Gastroesophageal sphincter (tissue), 4 donors: ENCODE results near the gene SFTA2. TPM values are rescaled to one million over a fixed set of nuclear protein-coding genes. Genes with fewer than 3 reads are reported as not detected.
"Not testable (repeated sequence)": the region's sequence is repeated elsewhere in the genome, so short reads cannot be mapped to it uniquely, and the experiment has no call there.

Experiments
- ATAC-seq: fragments of 150-250 bp; one replicate; pipeline ENCODE4 v1.9.1; 2016; ENCODE audit warnings: mild to moderate bottlenecking, moderate library complexity
- H3K27ac ChIP-seq, 4 donors: fragments of 200-600 bp; sonication (generic) in 3 of 4; 1 replicate in 3 of 4; 2 replicates in 1 of 4; pipeline ENCODE4 v1.5.1; 2016 to 2019
- H3K27me3 ChIP-seq: fragments of 200-600 bp; sonication (generic); one replicate; pipeline ENCODE4 v1.5.1; 2019
- H3K36me3 ChIP-seq, 2 donors: fragments of 200-600 bp; sonication (generic); one replicate each; pipeline ENCODE4 v1.5.1; 2019; ENCODE audit warnings: control low read depth in 1 of 2
- H3K4me1 ChIP-seq, 3 donors: fragments of 200-600 bp; sonication (generic); 1 replicate in 2 of 3; 2 replicates in 1 of 3; pipeline ENCODE4 v1.5.1; 2016 to 2019; ENCODE audit warnings: control low read depth in 2 of 3
- H3K4me3 ChIP-seq, 2 donors: fragments of 200-600 bp; sonication (generic); one replicate each; pipeline ENCODE4 v1.5.1; 2019; ENCODE audit warnings: mild to moderate bottlenecking in 1 of 2, moderate library complexity in 1 of 2
- H3K9me3 ChIP-seq, 3 donors: fragments of 200-600 bp; sonication (generic); one replicate each; pipeline ENCODE4 v1.5.1; 2017 to 2019; ENCODE audit warnings: control low read depth in 2 of 3
- CTCF ChIP-seq, 4 experiments: fragments of 200-600 bp in 2 of 4; fragments of 450-650 bp in 2 of 4; sonication (generic) in 1 of 4; IDR thresholded peaks; one replicate each; pipeline ENCODE4 v1.5.1; 2017 to 2019; ENCODE audit warnings: antibody characterized with exemption in 4 of 4, mild to moderate bottlenecking in 2 of 4, moderate library complexity in 2 of 4
- EP300 ChIP-seq: sonication (generic); formaldehyde crosslinking; IDR thresholded peaks from one replicate; pipeline ENCODE4 v1.6.1; 2017; ENCODE audit warnings: antibody characterized with exemption, mild to moderate bottlenecking
- POLR2A ChIP-seq, 2 donors: fragments of 450-650 bp; IDR thresholded peaks; one replicate each; pipeline ENCODE4 v1.6.1; 2017; ENCODE audit warnings: antibody characterized with exemption in 2 of 2, mild to moderate bottlenecking in 2 of 2, moderate library complexity in 1 of 2
- POLR2AphosphoS5 ChIP-seq: sonication (generic); formaldehyde crosslinking; IDR thresholded peaks from one replicate; pipeline ENCODE4 v1.6.1; 2017; ENCODE audit warnings: antibody characterized with exemption
- WGBS, 2 donors: methylation state at CpG; one replicate each; pipeline ENCODE4 v1.1.5; 2018; ENCODE audit warnings: low coverage in 1 of 2; 5-methylcytosine and 5-hydroxymethylcytosine counted together
- total RNA-seq, 4 donors: library from RNA; depleted of rRNA; stranded (reverse); fragments of >200 nt; gene quantifications; one replicate each; pipeline ENCODE4 v1.1.0, GENCODE V29; 2016

SFTA2 gene
- total RNA-seq, 4 donors from 2014 or later, result not detected

DNA sequence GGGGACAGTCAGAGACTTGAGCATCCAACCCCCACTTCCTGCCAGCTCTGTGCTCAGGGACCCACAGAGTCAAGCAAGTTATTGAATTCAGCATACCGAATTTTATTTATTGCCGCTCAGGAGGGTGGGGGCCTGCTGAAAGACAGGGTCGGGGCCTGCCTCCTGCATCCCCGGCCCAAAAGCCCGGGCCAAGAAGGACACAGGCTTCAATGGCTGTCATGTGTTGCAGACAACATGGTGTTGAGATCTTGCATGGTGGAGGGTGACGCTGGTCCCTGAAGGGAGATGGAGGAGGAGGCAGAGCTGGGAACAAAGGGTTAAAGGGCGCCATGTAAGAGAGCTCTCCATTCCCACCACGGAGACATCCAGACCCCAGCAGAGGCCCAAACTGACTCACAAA lies 698 bp downstream of the SFTA2 start:
- 38 to 51% methylated on average over 5 of the region's 8 CpGs for WGBS, 2 donors
- H3K4me3 ChIP-seq, result no peak overlapping the region
- H3K27me3 ChIP-seq, result peaks cover 3% of the 10 kb centered on the region
- peaks cover 0 to 8% of the 10 kb centered on the region in 2 donors for H3K36me3 ChIP-seq
- TF ChIP-seq POLR2A (IDR thresholded peaks at IDR 0.05), result no peak
- no peak for TF ChIP-seq EP300
- TF ChIP-seq POLR2AphosphoS5, result no peak
- TF ChIP-seq CTCF (IDR thresholded peaks at IDR 0.05), result no peak
- H3K27ac ChIP-seq, result no peak overlapping the region
- ATAC-seq, result no peak
- H3K9me3 ChIP-seq, result peaks cover 0 to 10% (median 0%) of the 10 kb centered on the region in 3 donors
- no peaks in the 10 kb centered on the region for H3K4me1 ChIP-seq

DNA sequence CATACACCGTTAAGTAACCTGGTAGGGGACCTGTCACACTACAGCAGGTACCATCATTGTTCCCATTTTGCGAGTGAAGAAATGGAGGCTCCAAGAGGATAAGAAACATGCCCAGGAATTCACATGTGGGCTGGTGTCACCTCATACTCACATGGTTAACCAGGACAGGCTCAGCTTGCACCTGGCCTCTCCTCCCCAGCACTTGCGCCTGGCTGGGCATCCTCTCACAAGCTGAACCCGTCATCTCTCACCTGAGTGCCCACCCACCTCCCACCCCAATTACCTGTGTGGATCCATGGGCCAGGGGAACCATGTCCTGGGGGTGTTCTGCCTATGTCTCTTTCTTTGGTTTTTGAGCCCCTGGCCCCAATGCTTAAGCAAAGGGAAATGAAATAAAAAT lies 1.5 kb downstream of the SFTA2 start:
- peaks cover 0 to 15% of the 10 kb centered on the region in 2 donors for H3K36me3 ChIP-seq
- WGBS, 2 donors, result 92 to 100% methylated on average over 1 to 3 of the region's 4 CpGs
- no peak for ATAC-seq
- no peak overlapping the region for H3K27ac ChIP-seq
- no peak for TF ChIP-seq EP300
- no peak for TF ChIP-seq POLR2A (IDR thresholded peaks at IDR 0.05)
- TF ChIP-seq POLR2AphosphoS5, result no peak
- no peak for TF ChIP-seq CTCF (IDR thresholded peaks at IDR 0.05)
- peaks cover 0 to 10% (median 0%) of the 10 kb centered on the region in 3 donors for H3K9me3 ChIP-seq
- H3K4me1 ChIP-seq, result no peaks in the 10 kb centered on the region
- H3K27me3 ChIP-seq, result no peaks in the 10 kb centered on the region
- H3K4me3 ChIP-seq, result no peak overlapping the region

GRCh38 chr6:30928677-30929076 lies 3.3 kb downstream of the SFTA2 start:
- ATAC-seq, result no peak
- Histone ChIP-seq H3K9me3 (peaks cover 0 to 10% (median 0%) of the 10 kb centered on the region in 3 donors), H3K4me1 (no peaks in the 10 kb centered on the region), H3K27me3 (no peaks in the 10 kb centered on the region), H3K36me3 (peaks cover 0 to 33% of the 10 kb centered on the region in 2 donors), H3K4me3 (no peak overlapping the region), H3K27ac (no peak overlapping the region)
- no peak for TF ChIP-seq POLR2AphosphoS5
- TF ChIP-seq CTCF (IDR thresholded peaks at IDR 0.05), result no peak
- TF ChIP-seq POLR2A (IDR thresholded peaks at IDR 0.05), result no peak
- TF ChIP-seq EP300, result no peak
- 92 to 95% methylated on average over 2 to 3 of the region's 3 CpGs for WGBS, 2 donors

DNA sequence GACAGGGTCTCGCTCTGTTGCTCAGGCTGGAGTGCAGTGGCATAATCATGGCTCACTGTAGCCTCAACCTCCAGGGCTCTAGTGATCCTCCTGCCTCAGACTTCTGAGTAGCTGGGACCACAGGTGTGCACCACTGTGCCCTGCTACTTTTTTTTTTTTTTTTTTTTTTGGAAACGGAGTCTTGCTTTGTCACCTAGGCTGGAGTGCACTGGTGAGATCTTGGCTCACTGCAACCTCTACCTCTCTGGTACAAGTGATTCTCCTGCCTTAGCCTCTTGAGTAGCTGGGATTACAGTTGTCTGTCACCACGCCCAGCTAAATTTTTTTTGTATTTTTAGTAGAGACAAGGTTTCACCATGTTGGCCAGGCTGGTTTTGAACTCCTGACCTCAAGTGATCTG lies 4.9 kb downstream of the SFTA2 start:
- not testable (repeated sequence) for H3K4me1 ChIP-seq, H3K27ac ChIP-seq, H3K27me3 ChIP-seq, H3K9me3 ChIP-seq, ATAC-seq, H3K4me3 ChIP-seq
- WGBS, 2 donors, result 85 to 91% methylated on average over 3 of the region's 3 CpGs
- peaks cover 0 to 49% of the 10 kb centered on the region in 2 donors for H3K36me3 ChIP-seq

- peak; percentile 61 for ATAC-seq
- H3K4me1 ChIP-seq, result no peaks in the 10 kb centered on the region
- WGBS, 2 donors, result 75 to 100% methylated on average over 2 to 4 of the region's 4 CpGs
- no peak overlapping the region for H3K27ac ChIP-seq
- H3K4me3 ChIP-seq, result no peak overlapping the region
- peaks cover 0 to 54% of the 10 kb centered on the region in 2 donors for H3K36me3 ChIP-seq
- H3K27me3 ChIP-seq, result no peaks in the 10 kb centered on the region
- peaks cover 0 to 10% (median 0%) of the 10 kb centered on the region in 3 donors for H3K9me3 ChIP-seq
- peak; percentile 39 for TF ChIP-seq POLR2AphosphoS5
- TF ChIP-seq EP300, result no peak
- TF ChIP-seq CTCF (IDR thresholded peaks at IDR 0.05), result no peak
- TF ChIP-seq POLR2A (IDR thresholded peaks at IDR 0.05), result no peak
Measured at GRCh38 chr6:30926644-30927043, 5.3 kb downstream of the SFTA2 start.

GRCh38 chr6:30924040-30924627 lies 7.8 kb downstream of the SFTA2 start:
- not testable (repeated sequence) for ATAC-seq, H3K9me3 ChIP-seq, H3K4me1 ChIP-seq, H3K4me3 ChIP-seq, H3K27me3 ChIP-seq, H3K27ac ChIP-seq
- no CpG with 5 or more reads among the region's 9 CpGs for WGBS, 2 donors
- H3K36me3 ChIP-seq, result peaks cover 0 to 79% of the 10 kb centered on the region in 2 donors
